ENCODE results near the gene CSPG4. TPM values are rescaled to one million over a fixed set of nuclear protein-coding genes. Genes with fewer than 3 reads are reported as not detected.

The CSPG4 gene
- total and polyA plus RNA-seq, 2 of the 8 experiments (the other 6 are each of a cell fraction or from before 2014, with no cell fraction given), result 1.4 to 3.0 TPM

DNA sequence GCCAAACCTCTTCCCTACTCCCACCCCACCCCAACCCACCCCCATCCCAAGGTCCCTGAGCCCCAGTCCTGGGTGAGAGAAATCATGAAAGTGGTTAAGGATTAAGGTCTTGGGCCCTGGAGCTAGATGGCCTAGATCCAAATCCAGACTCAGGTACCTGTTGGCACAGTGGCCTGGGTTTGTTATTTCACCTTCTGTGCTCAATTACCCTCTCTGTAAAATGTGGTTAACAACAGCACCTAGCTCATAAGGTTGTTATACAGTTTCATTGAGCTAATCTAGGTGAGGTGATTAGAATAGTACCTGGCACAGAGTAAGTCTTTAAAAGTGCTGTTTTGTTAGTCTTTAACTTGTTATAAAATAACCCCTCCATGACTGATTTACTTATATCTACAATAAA is 80.7 kb downstream of the CSPG4 start:
- DNase-seq (ENCODE audit: low read depth in 1 of 2, low spot score in 2 of 2), result no peak
- CTCF ChIA-PET (ENCODE audit: partially characterized antibody), result interaction anchor here (0.6 to 1.4 kb wide), 3 partner anchors 14 to 173 kb away, joined by 3 to 5 read pairs (median 3); no protein-coding TSS in a partner anchor
- Histone ChIP-seq H4K5ac (ENCODE audit: insufficient read length, low read depth, low read length) (no peak overlapping the region), H2BK12ac (ENCODE audit: low read depth, low read length) (no peak overlapping the region), H2AFZ (ENCODE audit: low read length) (no peak overlapping the region), H3K27ac (ENCODE audit: low read depth, low read length) (no peak overlapping the region), H2BK20ac (ENCODE audit: low read length) (no peak overlapping the region), H3K4ac (replicated peaks; ENCODE audit: insufficient read length, low read depth, low read length) (no peak overlapping the region), H2AK5ac (ENCODE audit: low read depth, low read length) (no peak overlapping the region), H4K91ac (replicated peaks; ENCODE audit: insufficient read length, low read length) (no peak overlapping the region), H3K9me3 (ENCODE audit: insufficient read depth in 2 of 2, low read depth in 1 of 2, low read length in 1 of 2) (no peaks in the 10 kb centered on the region), H2BK5ac (ENCODE audit: low read depth, low read length) (no peak overlapping the region), H3K9ac (replicated peaks in 1 of 4; ENCODE audit: extremely low read depth in 1 of 4, low read depth in 3 of 4, low read length in 3 of 4) (no peak overlapping the region), H3K56ac (replicated peaks; ENCODE audit: insufficient read length, low read depth, low read length) (no peak overlapping the region), H3K23ac (ENCODE audit: insufficient read length) (no peak overlapping the region), H3K4me2 (ENCODE audit: insufficient read depth in 1 of 2, low read depth in 2 of 2, low read length in 2 of 2) (no peak overlapping the region), H3K23me2 (ENCODE audit: low read depth, low read length) (no peaks in the 10 kb centered on the region), H4K20me1 (replicated peaks in 1 of 2; ENCODE audit: control insufficient read depth in 1 of 2, insufficient read depth in 2 of 2, low read length in 2 of 2) (no peaks in the 10 kb centered on the region), H3K27me3 (replicated peaks in 1 of 4; ENCODE audit: control insufficient read depth in 3 of 4, extremely low read depth in 1 of 4, insufficient read depth in 3 of 4, low read length in 3 of 4) (no peaks in the 10 kb centered on the region), H2BK120ac (replicated peaks; ENCODE audit: low read depth, low read length) (no peak overlapping the region), H3K79me1 (ENCODE audit: low read depth, low read length) (peaks cover under 1% of the 10 kb centered on the region; the same call in 1 of the 2 replicates), H2BK15ac (ENCODE audit: low read length) (no peak overlapping the region), H3K18ac (ENCODE audit: extremely low read depth, low read length) (no peak overlapping the region), H4K8ac (ENCODE audit: extremely low read depth, insufficient read depth, low read length) (no peak overlapping the region), H3K14ac (ENCODE audit: insufficient read length) (no peak overlapping the region), H3K36me3 (ENCODE audit: control insufficient read depth in 2 of 4, insufficient read depth in 4 of 4, low read length in 3 of 4) (no peaks in the 10 kb centered on the region), H3K4me3 (ENCODE audit: extremely low read depth in 1 of 4, insufficient read depth in 2 of 4, low read depth in 3 of 4, low read length in 4 of 4) (no peak overlapping the region), H3K79me2 (ENCODE audit: control insufficient read depth in 1 of 2, insufficient read depth in 2 of 2, low read length in 2 of 2) (peaks cover 0 to 3% of the 10 kb centered on the region in 2 experiments; a peak in 1 of 4 replicates), H3K4me1 (replicated peaks in 1 of 4; ENCODE audit: control insufficient read depth in 3 of 4, insufficient read depth in 4 of 4, low read length in 3 of 4) (peaks cover 2 to 6% (median 3%) of the 10 kb centered on the region in 4 experiments; a peak in 3 of 7 replicates)
- POLR2A ChIA-PET (ENCODE audit: partially characterized antibody), result interaction anchor here (3.5 kb wide), 1 partner anchor 8 kb away, joined by 19 read pairs; the partner anchor contains the start of gene IMP3
- FAIRE-seq, result no peak
- TF ChIP-seq EZH2 (IDR thresholded peaks at IDR 0.05; ENCODE audit: low read depth, low read length, severe bottlenecking) (no peak), TAF1 (IDR thresholded peaks at IDR 0.05; ENCODE audit: low read depth, low read length) (no peak), SP4 (IDR thresholded peaks at IDR 0.05; ENCODE audit: low read length) (no peak), TCF12 (IDR thresholded peaks at IDR 0.05; ENCODE audit: low read depth, low read length) (no peak), CHD2 (IDR thresholded peaks at IDR 0.05; ENCODE audit: low read length) (no peak), POU5F1 (IDR thresholded peaks at IDR 0.05; ENCODE audit: low read depth, low read length) (no peak), RXRA (IDR thresholded peaks at IDR 0.05; ENCODE audit: insufficient read depth, low read depth, low read length) (no peak), CTBP2 (IDR thresholded peaks at IDR 0.05; ENCODE audit: borderline replicate concordance, insufficient read depth, insufficient read length, low read length) (no peak), KDM5A (IDR thresholded peaks at IDR 0.05; ENCODE audit: low read length) (no peak), SIX5 (IDR thresholded peaks at IDR 0.05; ENCODE audit: low read depth, low read length) (no peak)

Data from H1 (cell line).